NT2/D1 (cell line): Measurements from ENCODE around the gene DNAAF1.

Experiments
- SUZ12 ChIP-seq: IDR thresholded peaks from 2 replicates; pipeline ENCODE4 v1.6.1; 2011; ENCODE audit not compliant: insufficient read length, insufficient read depth; ENCODE audit errors: extremely low read depth
- YY1 ChIP-seq: IDR thresholded peaks from 2 replicates; pipeline ENCODE4 v1.6.1; 2011; ENCODE audit not compliant: insufficient read length, insufficient read depth
- ZNF274 ChIP-seq: IDR thresholded peaks from 2 replicates; pipeline ENCODE4 v1.6.1; 2011; ENCODE audit warnings: mild to moderate bottlenecking, low read depth, low read length

GRCh38 chr16:84156342-84156784, 11.3 kb downstream of the DNAAF1 start:
- no peak for TF ChIP-seq ZNF274
- no peak for TF ChIP-seq YY1
- no peak for TF ChIP-seq SUZ12
